DOHH2 (cell line): ENCODE measurements around the gene KIF26B.

Source experiments
- CTCF ChIP-seq: fragments of 200-600 bp; sonication (generic); IDR thresholded peaks from one replicate; pipeline ENCODE4 v1.5.1; 2014; ENCODE audit warnings: antibody characterized with exemption, mild to moderate bottlenecking, low read depth, low read length; ENCODE audit not compliant: poor library complexity, severe bottlenecking
- EZH2phosphoT487 ChIP-seq: fragments of 200-600 bp; sonication (generic); IDR thresholded peaks from 2 replicates; pipeline ENCODE4 v1.6.1; 2017; ENCODE audit warnings: borderline replicate concordance, mild to moderate bottlenecking, antibody characterized with exemption, low read length, moderate library complexity, mixed read lengths

- TF ChIP-seq CTCF (no peak), EZH2phosphoT487 (no peak)
Observed at GRCh38 chr1:245684571-245684970, 529.8 kb downstream of the KIF26B start.
